ENCODE results near the gene WDR73.
A peak's percentile ranks its signal among the peaks of the same experiment; 100 is the strongest.
"Not testable (repeated sequence)": the region's sequence is repeated elsewhere in the genome, so short reads cannot be mapped to it uniquely, and the experiment has no call there.

WDR73 gene

GRCh38 chr15:84649706-84650105 lies 4.4 kb downstream of the WDR73 start:
- TF ChIP-seq, protein P1, sequence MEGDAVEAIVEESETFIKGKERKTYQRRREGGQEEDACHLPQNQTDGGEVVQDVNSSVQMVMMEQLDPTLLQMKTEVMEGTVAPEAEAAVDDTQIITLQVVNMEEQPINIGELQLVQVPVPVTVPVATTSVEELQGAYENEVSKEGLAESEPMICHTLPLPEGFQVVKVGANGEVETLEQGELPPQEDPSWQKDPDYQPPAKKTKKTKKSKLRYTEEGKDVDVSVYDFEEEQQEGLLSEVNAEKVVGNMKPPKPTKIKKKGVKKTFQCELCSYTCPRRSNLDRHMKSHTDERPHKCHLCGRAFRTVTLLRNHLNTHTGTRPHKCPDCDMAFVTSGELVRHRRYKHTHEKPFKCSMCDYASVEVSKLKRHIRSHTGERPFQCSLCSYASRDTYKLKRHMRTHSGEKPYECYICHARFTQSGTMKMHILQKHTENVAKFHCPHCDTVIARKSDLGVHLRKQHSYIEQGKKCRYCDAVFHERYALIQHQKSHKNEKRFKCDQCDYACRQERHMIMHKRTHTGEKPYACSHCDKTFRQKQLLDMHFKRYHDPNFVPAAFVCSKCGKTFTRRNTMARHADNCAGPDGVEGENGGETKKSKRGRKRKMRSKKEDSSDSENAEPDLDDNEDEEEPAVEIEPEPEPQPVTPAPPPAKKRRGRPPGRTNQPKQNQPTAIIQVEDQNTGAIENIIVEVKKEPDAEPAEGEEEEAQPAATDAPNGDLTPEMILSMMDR (conservative IDR thresholded peaks at IDR 0.05; ENCODE audit: low read depth) = no peak
- H3K27ac ChIP-seq = no peak overlapping the region
- no peak for DNase-seq (ENCODE audit: low spot score)
- POLR2A ChIA-PET (ENCODE audit: low non-redundant PET) = no interaction called here
- CTCF ChIA-PET = interaction anchor here (0.7 kb wide), 2 partner anchors 11 to 77 kb away, joined by 3 to 4 read pairs; no protein-coding TSS in a partner anchor

GRCh38 chr15:84648539-84648938 lies 5.5 kb downstream of the WDR73 start:
- CTCF ChIA-PET = interaction anchor here (0.7 to 1.0 kb wide), 3 partner anchors 10 to 157 kb away, joined by 3 to 4 read pairs (median 3); no protein-coding TSS in a partner anchor
- no peak for DNase-seq (ENCODE audit: low spot score)
- POLR2A ChIA-PET (ENCODE audit: low non-redundant PET) = no interaction called here
- TF ChIP-seq, protein P1 (conservative IDR thresholded peaks at IDR 0.05; ENCODE audit: low read depth) = no peak
- no peak overlapping the region for H3K27ac ChIP-seq

DNA sequence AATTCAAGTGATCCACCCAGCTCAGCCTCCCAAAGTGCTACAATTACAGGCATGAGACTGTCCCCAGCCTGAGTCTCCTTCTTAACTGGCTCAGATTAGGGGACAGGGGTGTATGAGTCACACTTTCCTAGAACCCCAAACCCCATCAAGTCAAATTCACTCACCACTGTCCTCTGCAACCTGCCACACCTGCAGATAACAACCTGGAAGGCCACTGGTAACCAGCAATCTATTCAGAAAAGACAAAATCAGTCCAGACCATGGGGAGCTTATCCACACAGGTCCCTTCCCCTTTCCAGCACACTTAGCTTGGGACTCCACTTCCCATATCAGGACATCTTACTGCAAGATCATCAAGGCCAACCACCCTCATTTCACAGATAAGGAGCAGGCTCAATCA lies 6.4 kb downstream of the WDR73 start:
- ChIA-PET POLR2A (ENCODE audit: low non-redundant PET) (no interaction called here), CTCF (interaction anchor here (0.7 kb wide), 1 partner anchor 115 kb away, joined by 5 read pairs; no protein-coding TSS in a partner anchor)
- no peak for DNase-seq (ENCODE audit: low spot score)
- no peak overlapping the region for H3K27ac ChIP-seq
- TF ChIP-seq, protein P1 (conservative IDR thresholded peaks at IDR 0.05; ENCODE audit: low read depth) = no peak

- no peak for DNase-seq (ENCODE audit: low spot score)
- TF ChIP-seq, protein P1 (conservative IDR thresholded peaks at IDR 0.05; ENCODE audit: low read depth) = no peak
- ChIA-PET POLR2A (ENCODE audit: low non-redundant PET) (no interaction called here), CTCF (no interaction called here)
- H3K27ac ChIP-seq = peak overlapping the region; percentile 7; the same call in 1 of the 2 replicates
Observed at GRCh38 chr15:84645997-84646396, 8.1 kb downstream of the WDR73 start.

DNA sequence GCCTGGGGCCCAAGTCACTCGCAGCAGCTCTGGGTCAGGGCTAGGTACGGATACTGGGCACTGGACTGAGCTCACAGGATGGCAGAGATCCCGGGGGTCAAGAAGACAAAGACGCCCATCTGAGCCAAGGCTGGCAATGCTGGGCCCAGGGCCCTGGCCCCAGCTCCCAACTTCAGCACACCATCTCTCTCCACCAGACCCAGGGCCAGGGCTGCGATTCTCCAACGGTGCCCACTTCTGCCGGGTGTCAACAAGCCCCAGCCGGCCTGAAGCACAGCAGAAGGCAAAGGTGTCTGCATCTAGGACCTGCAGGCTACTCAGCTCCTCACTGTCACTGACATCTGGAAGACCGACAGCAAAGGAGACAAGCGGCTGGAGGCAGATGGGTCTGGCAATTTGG lies 8.6 kb downstream of the WDR73 start:
- H3K27ac ChIP-seq = peak overlapping the region; percentile 7; the same call in 1 of the 2 replicates
- DNase-seq (ENCODE audit: low spot score) = no peak
- POLR2A ChIA-PET (ENCODE audit: low non-redundant PET) = no interaction called here
- TF ChIP-seq, protein P1 (conservative IDR thresholded peaks at IDR 0.05; ENCODE audit: low read depth) = no peak
- CTCF ChIA-PET = no interaction called here

DNA sequence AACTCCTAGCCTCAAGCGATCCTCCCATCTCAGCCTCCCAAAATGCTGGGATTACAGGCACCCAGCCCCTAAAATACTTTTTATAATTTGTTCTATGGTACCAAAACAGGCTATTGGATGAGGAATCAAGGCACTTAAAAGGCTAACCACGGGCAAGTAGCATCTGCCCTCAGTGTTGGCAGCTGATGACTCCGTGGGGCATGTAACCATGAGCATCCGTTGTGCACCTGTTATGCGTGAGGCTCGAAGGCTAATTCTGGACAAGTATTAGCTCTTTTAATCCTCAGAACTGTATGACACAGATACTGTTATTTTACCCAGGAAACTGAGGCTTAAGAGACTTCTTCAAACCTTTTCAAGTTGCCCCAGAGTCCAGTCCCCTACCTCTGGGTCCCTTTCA lies 10.2 kb downstream of the WDR73 start:
- TF ChIP-seq, protein P1 (conservative IDR thresholded peaks at IDR 0.05; ENCODE audit: low read depth) = no peak
- no peak for DNase-seq (ENCODE audit: low spot score)
- POLR2A ChIA-PET (ENCODE audit: low non-redundant PET) = no interaction called here
- CTCF ChIA-PET = no interaction called here
- H3K27ac ChIP-seq = peak overlapping the region; percentile 1; the same call in 1 of the 2 replicates

GRCh38 chr15:84642640-84643039 lies 11.4 kb downstream of the WDR73 start:
- H3K27ac ChIP-seq = peak overlapping the region; percentile 10; the same call in 1 of the 2 replicates
- DNase-seq (ENCODE audit: low spot score); POLR2A ChIA-PET (ENCODE audit: low non-redundant PET): not testable (repeated sequence)
- CTCF ChIA-PET = interaction anchor here (0.7 kb wide), 1 partner anchor 32 kb away, joined by 3 read pairs; no protein-coding TSS in a partner anchor

- CTCF ChIA-PET = interaction anchor here (0.6 kb wide), 1 partner anchor 892 kb away, joined by 4 read pairs; no protein-coding TSS in a partner anchor
- DNase-seq (ENCODE audit: low spot score); POLR2A ChIA-PET (ENCODE audit: low non-redundant PET): not testable (repeated sequence)
- peak overlapping the region; percentile 10; the same call in 1 of the 2 replicates for H3K27ac ChIP-seq
Observed at GRCh38 chr15:84641871-84642270, 12.2 kb downstream of the WDR73 start.
